Lower leg skin (tissue), 3 donors: ENCODE measurements around the gene HAUS3.

Experiments used
- POLR2A ChIP-seq, 2 donors: fragments of 450-650 bp; IDR thresholded peaks; one replicate each; pipeline ENCODE4 v1.6.1; 2016 to 2017; ENCODE audit warnings: antibody characterized with exemption in 2 of 2, mild to moderate bottlenecking in 1 of 2, moderate library complexity in 1 of 2
- TF ChIP-seq, protein P1 (sequence below), 3 donors: fragments of 450-650 bp; IDR thresholded peaks; one replicate each; pipeline ENCODE4 v1.5.1; 2016; ENCODE audit warnings: antibody characterized with exemption in 3 of 3, mild to moderate bottlenecking in 3 of 3, moderate library complexity in 2 of 3

DNA sequence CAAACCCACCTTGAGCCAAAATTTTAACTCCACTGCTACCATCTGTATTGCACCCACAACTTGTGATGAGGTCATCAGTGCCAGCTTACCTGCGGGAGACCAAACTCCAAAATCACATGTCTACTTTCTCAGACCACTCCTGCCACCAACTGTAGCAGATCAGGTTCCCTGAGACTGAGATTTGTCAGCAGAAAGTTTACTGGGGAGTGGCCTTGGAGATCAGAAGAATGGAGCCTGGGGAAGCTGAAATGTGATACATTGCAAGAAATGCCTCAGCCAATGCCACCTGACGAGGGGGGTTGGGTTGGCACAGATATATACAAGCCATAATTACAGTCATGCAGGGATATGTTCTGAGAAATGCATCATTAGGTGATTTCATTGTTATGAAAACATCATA, 19.1 kb downstream of the HAUS3 start:
- TF ChIP-seq, protein P1, sequence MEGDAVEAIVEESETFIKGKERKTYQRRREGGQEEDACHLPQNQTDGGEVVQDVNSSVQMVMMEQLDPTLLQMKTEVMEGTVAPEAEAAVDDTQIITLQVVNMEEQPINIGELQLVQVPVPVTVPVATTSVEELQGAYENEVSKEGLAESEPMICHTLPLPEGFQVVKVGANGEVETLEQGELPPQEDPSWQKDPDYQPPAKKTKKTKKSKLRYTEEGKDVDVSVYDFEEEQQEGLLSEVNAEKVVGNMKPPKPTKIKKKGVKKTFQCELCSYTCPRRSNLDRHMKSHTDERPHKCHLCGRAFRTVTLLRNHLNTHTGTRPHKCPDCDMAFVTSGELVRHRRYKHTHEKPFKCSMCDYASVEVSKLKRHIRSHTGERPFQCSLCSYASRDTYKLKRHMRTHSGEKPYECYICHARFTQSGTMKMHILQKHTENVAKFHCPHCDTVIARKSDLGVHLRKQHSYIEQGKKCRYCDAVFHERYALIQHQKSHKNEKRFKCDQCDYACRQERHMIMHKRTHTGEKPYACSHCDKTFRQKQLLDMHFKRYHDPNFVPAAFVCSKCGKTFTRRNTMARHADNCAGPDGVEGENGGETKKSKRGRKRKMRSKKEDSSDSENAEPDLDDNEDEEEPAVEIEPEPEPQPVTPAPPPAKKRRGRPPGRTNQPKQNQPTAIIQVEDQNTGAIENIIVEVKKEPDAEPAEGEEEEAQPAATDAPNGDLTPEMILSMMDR (IDR thresholded peaks at IDR 0.05), result no peak
- no peak for TF ChIP-seq POLR2A (IDR thresholded peaks at IDR 0.05)
